Smooth muscle cell (in vitro differentiated cells): Measurements from ENCODE around the gene PGP. TPM values are rescaled to one million over a fixed set of nuclear protein-coding genes. Genes with fewer than 3 reads are reported as not detected.

Experiments used
- DNase-seq: peaks from one replicate; lab custom pipeline; 2025; ENCODE audit not compliant: unreplicated experiment; lab: John Stamatoyannopoulos, UW
- H2AFZ ChIP-seq: fragments of 200-600 bp; sonication (generic); 2 replicates; pipeline ENCODE4 v1.6.0; 2016; ENCODE audit warnings: antibody characterized with exemption, low read depth, mild to moderate bottlenecking
- H3F3A ChIP-seq: fragments of 200-600 bp; sonication (generic); 2 replicates; pipeline ENCODE4 v1.6.0; 2017; ENCODE audit warnings: antibody characterized with exemption, low read depth
- H3K27ac ChIP-seq: fragments of 200-600 bp; sonication (generic); 2 replicates; pipeline ENCODE4 v1.5.1; 2016; ENCODE audit warnings: low read depth, mild to moderate bottlenecking
- H3K27me3 ChIP-seq: fragments of 200-600 bp; sonication (generic); 2 replicates; pipeline ENCODE4 v1.6.1; 2016; ENCODE audit warnings: low read depth, mild to moderate bottlenecking
- H3K36me3 ChIP-seq: fragments of 200-600 bp; sonication (generic); 2 replicates; pipeline ENCODE4 v1.5.1; 2016; ENCODE audit warnings: low read depth
- H3K4me1 ChIP-seq: fragments of 200-600 bp; sonication (generic); 2 replicates; pipeline ENCODE4 v1.5.1; 2016; ENCODE audit warnings: low read depth
- H3K4me2 ChIP-seq: fragments of 200-600 bp; sonication (generic); 2 replicates; pipeline ENCODE4 v1.6.0; 2016; ENCODE audit warnings: mild to moderate bottlenecking
- H3K4me3 ChIP-seq: fragments of 200-600 bp; sonication (generic); 2 replicates; pipeline ENCODE4 v1.5.1; 2016; ENCODE audit warnings: mild to moderate bottlenecking
- H3K79me2 ChIP-seq: fragments of 200-600 bp; sonication (generic); 2 replicates; pipeline ENCODE4 v1.6.0; 2016; ENCODE audit warnings: low read depth, mild to moderate bottlenecking
- H3K9ac ChIP-seq: fragments of 200-600 bp; sonication (generic); 2 replicates; pipeline ENCODE4 v1.6.0; 2016; ENCODE audit warnings: low read depth
- H3K9me3 ChIP-seq: fragments of 200-600 bp; sonication (generic); replicated peaks from 2 replicates; pipeline ENCODE4 v1.5.1; 2016; ENCODE audit warnings: low read depth
- H4K20me1 ChIP-seq: fragments of 200-600 bp; sonication (generic); 2 replicates; pipeline ENCODE4 v1.6.0; 2016; ENCODE audit warnings: low read depth
- CTCF ChIP-seq: fragments of 200-600 bp; sonication (generic); IDR thresholded peaks from 2 replicates; pipeline ENCODE4 v1.5.1; 2017; ENCODE audit warnings: borderline replicate concordance, mild to moderate bottlenecking, antibody characterized with exemption; ENCODE audit not compliant: insufficient read depth, poor library complexity, severe bottlenecking
- WGBS: methylation state at CpG from one replicate; pipeline ENCODE4 v1.1.7; 2016; ENCODE audit warnings: low lambda C conversion rate; 5-methylcytosine and 5-hydroxymethylcytosine counted together
- polyA plus RNA-seq: library from polyadenylated mRNA; unstranded; fragments of >200 nt; fragmentation: Nextera tagmentation; extraction: Ambion mirVana; gene quantifications from 2 replicates; pipeline ENCODE4 v1.2.1, GENCODE V29; 2016
- total RNA-seq: library from RNA; depleted of rRNA; stranded (reverse); fragments of >200 nt; gene quantifications from 2 replicates; pipeline ENCODE4 v1.2.3, GENCODE V29; 2014

Gene PGP
- total and polyA plus RNA-seq, 2 experiments from 2014 or later: 21.6 to 30.1 TPM

GRCh38 chr16:2209258-2210008, 5.2 kb downstream of the PGP start:
- H3F3A ChIP-seq: no peaks in the 10 kb centered on the region
- H3K9ac ChIP-seq: no peak overlapping the region
- H3K4me3 ChIP-seq: no peak overlapping the region
- peaks cover 26% of the 10 kb centered on the region for H3K79me2 ChIP-seq
- no peak for TF ChIP-seq CTCF
- no peaks in the 10 kb centered on the region for H3K9me3 ChIP-seq
- no peaks in the 10 kb centered on the region for H3K36me3 ChIP-seq
- H3K27me3 ChIP-seq: no peaks in the 10 kb centered on the region
- H3K4me1 ChIP-seq: peaks cover 13% of the 10 kb centered on the region
- no peak overlapping the region for H3K27ac ChIP-seq
- H3K4me2 ChIP-seq: no peak overlapping the region
- 95% methylated on average over 26 of the region's 29 CpGs for WGBS
- no peak overlapping the region for H2AFZ ChIP-seq
- DNase-seq: no peak
- H4K20me1 ChIP-seq: peaks cover 15% of the 10 kb centered on the region

DNA sequence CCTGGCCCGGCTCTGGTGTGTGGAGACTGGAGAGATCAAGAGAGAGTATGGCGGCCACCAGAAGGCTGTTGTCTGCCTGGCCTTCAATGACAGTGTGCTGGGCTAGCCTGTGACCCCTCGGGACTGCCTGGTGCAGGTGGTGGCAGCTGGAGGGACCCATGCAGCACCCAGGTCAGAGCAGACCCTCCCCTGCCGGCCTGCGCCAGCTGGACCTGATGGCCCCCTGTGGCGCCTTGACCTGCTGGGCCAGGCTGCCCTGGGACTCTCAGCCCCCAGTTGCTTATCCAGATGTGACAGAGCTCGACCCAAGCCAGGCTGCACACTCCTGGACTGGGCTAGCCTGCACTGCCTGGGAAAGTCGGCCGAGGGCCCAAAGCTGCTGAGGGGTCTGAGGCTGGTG, 5.9 kb downstream of the PGP start:
- Histone ChIP-seq H3K79me2 (peaks cover 20% of the 10 kb centered on the region), H3F3A (no peaks in the 10 kb centered on the region), H3K4me1 (peaks cover 13% of the 10 kb centered on the region), H3K9ac (no peak overlapping the region), H3K9me3 (no peaks in the 10 kb centered on the region), H3K4me2 (no peak overlapping the region), H4K20me1 (peaks cover 14% of the 10 kb centered on the region), H3K4me3 (no peak overlapping the region), H3K36me3 (no peaks in the 10 kb centered on the region), H3K27ac (no peak overlapping the region), H2AFZ (no peak overlapping the region), H3K27me3 (no peaks in the 10 kb centered on the region)
- no peak for TF ChIP-seq CTCF
- no peak for DNase-seq
- WGBS: 95% methylated on average over 9 of the region's 9 CpGs

- Histone ChIP-seq H3K9ac (no peak overlapping the region), H2AFZ (no peak overlapping the region), H3F3A (no peaks in the 10 kb centered on the region), H3K9me3 (no peaks in the 10 kb centered on the region), H4K20me1 (peaks cover 10% of the 10 kb centered on the region), H3K4me3 (no peak overlapping the region), H3K79me2 (peaks cover 15% of the 10 kb centered on the region), H3K27me3 (no peaks in the 10 kb centered on the region), H3K4me2 (no peak overlapping the region), H3K27ac (no peak overlapping the region), H3K36me3 (no peaks in the 10 kb centered on the region), H3K4me1 (peaks cover 9% of the 10 kb centered on the region)
- no peak for TF ChIP-seq CTCF
- 95% methylated on average over 19 of the region's 23 CpGs for WGBS
- DNase-seq: no peak
Measured at GRCh38 chr16:2208308-2208707, 6.3 kb downstream of the PGP start.

DNA sequence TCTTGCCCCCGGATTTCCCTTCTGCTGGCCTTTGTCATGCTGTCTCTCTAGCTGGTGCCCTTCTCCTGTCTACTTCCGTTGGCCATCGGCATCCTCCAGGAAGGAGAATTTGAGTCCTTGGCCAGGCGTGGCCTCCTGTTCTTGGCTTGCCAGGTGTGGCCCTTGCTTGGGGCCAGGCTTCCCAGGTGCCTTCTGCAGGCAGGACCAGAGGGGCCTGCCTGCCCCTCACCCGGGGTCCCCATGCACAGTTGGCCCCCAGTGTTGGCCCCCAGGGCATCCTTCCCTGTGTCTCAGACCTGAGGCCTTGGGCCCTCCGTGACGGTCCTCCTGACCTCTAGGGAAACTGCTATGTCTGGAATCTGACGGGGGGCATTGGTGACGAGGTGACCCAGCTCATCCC, 6.8 kb downstream of the PGP start:
- peaks cover 5% of the 10 kb centered on the region for H4K20me1 ChIP-seq
- no peak overlapping the region for H2AFZ ChIP-seq
- no peaks in the 10 kb centered on the region for H3F3A ChIP-seq
- no peak overlapping the region for H3K9ac ChIP-seq
- H3K4me1 ChIP-seq: peaks cover 4% of the 10 kb centered on the region
- no peak for TF ChIP-seq CTCF
- H3K9me3 ChIP-seq: no peaks in the 10 kb centered on the region
- H3K79me2 ChIP-seq: peaks cover 11% of the 10 kb centered on the region
- no peak overlapping the region for H3K27ac ChIP-seq
- DNase-seq: no peak
- no peak overlapping the region for H3K4me3 ChIP-seq
- 97% methylated on average over 9 of the region's 9 CpGs for WGBS
- H3K4me2 ChIP-seq: no peak overlapping the region
- no peaks in the 10 kb centered on the region for H3K27me3 ChIP-seq
- H3K36me3 ChIP-seq: no peaks in the 10 kb centered on the region
